ENCODE results near the gene ERC2. TPM values are rescaled to one million over a fixed set of nuclear protein-coding genes. Genes with fewer than 3 reads are reported as not detected.

Gene ERC2
- total and polyA plus RNA-seq, 8 donors, result 1.2 to 4.8 (median 2.3) TPM

GRCh38 chr3:56054844-56055243, 413.4 kb downstream of the ERC2 start:
- Histone ChIP-seq H3K36me3 (no peaks in the 10 kb centered on the region), H3K27ac (no peak overlapping the region), H3K27me3 (no peaks in the 10 kb centered on the region), H3K9me3 (no peaks in the 10 kb centered on the region), H3K4me3 (no peak overlapping the region), H3K4me1 (no peaks in the 10 kb centered on the region)
- DNase-seq (no peak), ATAC-seq (no peak), FAIRE-seq (no peak)
- no peak for TF ChIP-seq CTCF (IDR thresholded peaks at IDR 0.05)
- intact Hi-C loops (cut with DNase I), result no loop called here
- 80 to 81% methylated on average over 10 of the region's 10 CpGs for WGBS, 2 donors

- Histone ChIP-seq H3K4me1 (no peaks in the 10 kb centered on the region), H3K9me3 (no peaks in the 10 kb centered on the region), H3K36me3 (no peaks in the 10 kb centered on the region), H3K27ac (no peak overlapping the region), H3K27me3 (no peaks in the 10 kb centered on the region), H3K4me3 (no peak overlapping the region)
- 57 to 59% methylated on average over 3 of the region's 3 CpGs for WGBS, 2 donors
- intact Hi-C loops (cut with DNase I), result no loop called here
- no peak for TF ChIP-seq CTCF (IDR thresholded peaks at IDR 0.05)
- DNase-seq (no peak), ATAC-seq (no peak), FAIRE-seq (no peak)
These were observed 414.5 kb downstream of the ERC2 start for GRCh38 chr3:56053727-56054126.

GRCh38 chr3:56052188-56052587, 416.1 kb downstream of the ERC2 start:
- H3K27me3 ChIP-seq, result no peaks in the 10 kb centered on the region
- intact Hi-C loops (cut with DNase I), result no loop called here
- DNase-seq (no peak), FAIRE-seq (no peak), ATAC-seq (no peak)
- H3K27ac ChIP-seq, result no peak overlapping the region
- 70 to 73% methylated on average over 4 of the region's 4 CpGs for whole genome bisulfite sequencing, 2 donors
- no peaks in the 10 kb centered on the region for H3K9me3 ChIP-seq
- H3K4me3 ChIP-seq, result no peak overlapping the region
- H3K36me3 ChIP-seq, result no peaks in the 10 kb centered on the region
- no peak for TF ChIP-seq CTCF (IDR thresholded peaks at IDR 0.05)
- H3K4me1 ChIP-seq, result no peaks in the 10 kb centered on the region

GRCh38 chr3:56051052-56051451, 417.2 kb downstream of the ERC2 start:
- intact Hi-C loops (cut with DNase I), result no loop called here
- DNase-seq (no peak), FAIRE-seq (no peak), ATAC-seq (no peak)
- no peak for TF ChIP-seq CTCF (IDR thresholded peaks at IDR 0.05)
- Histone ChIP-seq H3K9me3 (no peaks in the 10 kb centered on the region), H3K4me1 (no peaks in the 10 kb centered on the region), H3K27ac (no peak overlapping the region), H3K36me3 (no peaks in the 10 kb centered on the region), H3K4me3 (no peak overlapping the region), H3K27me3 (no peaks in the 10 kb centered on the region)

- H3K27ac ChIP-seq, result no peak overlapping the region
- intact Hi-C loops (cut with DNase I), result no loop called here
- ATAC-seq, result no peak
- no peaks in the 10 kb centered on the region for H3K36me3 ChIP-seq
- H3K4me3 ChIP-seq, result no peak overlapping the region
- H3K9me3 ChIP-seq, result no peaks in the 10 kb centered on the region
- WGBS, 2 donors, result 71% methylated on average over 4 of the region's 4 CpGs
- TF ChIP-seq CTCF (IDR thresholded peaks at IDR 0.05), result no peak
- FAIRE-seq, result no peak
- no peaks in the 10 kb centered on the region for H3K4me1 ChIP-seq
- no peaks in the 10 kb centered on the region for H3K27me3 ChIP-seq
- no peak for DNase-seq
These were observed 419.3 kb downstream of the ERC2 start for GRCh38 chr3:56048946-56049345.
